ENCODE results near the gene GPR146. TPM values are rescaled to one million over a fixed set of nuclear protein-coding genes. Genes with fewer than 3 reads are reported as not detected.

GPR146 gene
- total RNA-seq, 1 donor from 2014 or later: 224 TPM

GRCh38 chr7:1103789-1104515 is 59.6 kb downstream of the GPR146 start:
- intact Hi-C loops (cut with DNase I): no loop called here
- no peak overlapping the region for H3K4me3 ChIP-seq
- no peaks in the 10 kb centered on the region for H3K9me3 ChIP-seq
- no peak overlapping the region for H3K27ac ChIP-seq
- H3K36me3 ChIP-seq: no peaks in the 10 kb centered on the region
- H3K4me1 ChIP-seq: peaks cover 0 to 9% of the 10 kb centered on the region in 2 donors
- no peak for DNase-seq (ENCODE audit: low spot score in 2 of 2)
- TF ChIP-seq CTCF (IDR thresholded peaks at IDR 0.05): no peak
- no peaks in the 10 kb centered on the region for H3K27me3 ChIP-seq

- DNase-seq (ENCODE audit: low spot score in 2 of 2): no peak
- no peak for TF ChIP-seq CTCF (IDR thresholded peaks at IDR 0.05)
- H3K4me1 ChIP-seq: peaks cover 0 to 9% of the 10 kb centered on the region in 2 donors
- no peaks in the 10 kb centered on the region for H3K27me3 ChIP-seq
- intact Hi-C loops (cut with DNase I): no loop called here
- H3K36me3 ChIP-seq: no peaks in the 10 kb centered on the region
- no peak overlapping the region for H3K4me3 ChIP-seq
- H3K9me3 ChIP-seq: no peaks in the 10 kb centered on the region
- H3K27ac ChIP-seq: no peak overlapping the region
Measured at GRCh38 chr7:1104516-1105179, 60.3 kb downstream of the GPR146 start.

GRCh38 chr7:1105189-1105588 is 60.8 kb downstream of the GPR146 start:
- DNase-seq (ENCODE audit: low spot score in 2 of 2): no peak
- intact Hi-C loops (cut with DNase I): no loop called here
- no peak overlapping the region for H3K27ac ChIP-seq
- H3K9me3 ChIP-seq: no peaks in the 10 kb centered on the region
- no peak overlapping the region for H3K4me3 ChIP-seq
- no peak for TF ChIP-seq CTCF (IDR thresholded peaks at IDR 0.05)
- H3K4me1 ChIP-seq: peaks cover 0 to 9% of the 10 kb centered on the region in 2 donors
- no peaks in the 10 kb centered on the region for H3K36me3 ChIP-seq
- H3K27me3 ChIP-seq: no peaks in the 10 kb centered on the region

- Histone ChIP-seq H3K9me3 (no peaks in the 10 kb centered on the region), H3K27ac (no peak overlapping the region), H3K27me3 (no peaks in the 10 kb centered on the region), H3K4me3 (no peak overlapping the region), H3K36me3 (no peaks in the 10 kb centered on the region), H3K4me1 (peaks cover 0 to 9% of the 10 kb centered on the region in 2 donors)
- no peak for DNase-seq (ENCODE audit: low spot score in 2 of 2)
- intact Hi-C loops (cut with DNase I): no loop called here
- no peak for TF ChIP-seq CTCF (IDR thresholded peaks at IDR 0.05)
Measured at GRCh38 chr7:1106063-1106792, 61.9 kb downstream of the GPR146 start.

GRCh38 chr7:1106793-1107421 is 62.6 kb downstream of the GPR146 start:
- no peaks in the 10 kb centered on the region for H3K36me3 ChIP-seq
- peaks cover 0 to 4% of the 10 kb centered on the region in 2 donors for H3K4me1 ChIP-seq
- no peak overlapping the region for H3K27ac ChIP-seq
- DNase-seq (ENCODE audit: low spot score in 2 of 2): no peak
- H3K4me3 ChIP-seq: no peak overlapping the region
- TF ChIP-seq CTCF (IDR thresholded peaks at IDR 0.05): no peak
- no peaks in the 10 kb centered on the region for H3K9me3 ChIP-seq
- no peaks in the 10 kb centered on the region for H3K27me3 ChIP-seq
- intact Hi-C loops (cut with DNase I): no loop called here

Data from ascending aorta (tissue), 2 donors.